GM12878 (cell line): ENCODE data around the gene POFUT1. TPM values are rescaled to one million over a fixed set of nuclear protein-coding genes. Genes with fewer than 3 reads are reported as not detected.

ENCODE experiments used
- BACH1 ChIP-seq: fragments of 450-650 bp; IDR thresholded peaks from 2 replicates; pipeline ENCODE4 v1.6.1; 2017; ENCODE audit warnings: mild to moderate bottlenecking, borderline replicate concordance
- BRCA1 ChIP-seq: IDR thresholded peaks from 2 replicates; pipeline ENCODE4 v1.6.1; 2011; ENCODE audit warnings: low read depth, low read length, improper control_type of control experiment
- CEBPB ChIP-seq, 2 experiments: fragments of 150-350 bp in 1 of 2; IDR thresholded peaks; 2 replicates each; pipeline ENCODE4 v1.6.1; 2012 to 2014; ENCODE audit warnings: low read depth in 2 of 2, low read length in 2 of 2, borderline replicate concordance in 1 of 2, inconsistent platforms in 1 of 2
- CHD1 ChIP-seq: IDR thresholded peaks from 2 replicates; pipeline ENCODE4 v1.6.1; 2012; ENCODE audit warnings: low read depth, low read length, improper control_type of control experiment
- EGR1 ChIP-seq, 2 experiments: IDR thresholded peaks; 1 replicate in 1 of 2; 2 replicates in 1 of 2; pipeline ENCODE4 v1.6.1; 2011 to 2012; ENCODE audit warnings: low read depth in 2 of 2, low read length in 2 of 2, borderline replicate concordance in 1 of 2, mild to moderate bottlenecking in 1 of 2, moderate library complexity in 1 of 2
- HDGF ChIP-seq: fragments of 450-650 bp; IDR thresholded peaks from 2 replicates; pipeline ENCODE4 v1.6.1; 2016; ENCODE audit warnings: antibody characterized with exemption
- MYC ChIP-seq: IDR thresholded peaks from 2 replicates; pipeline ENCODE4 v1.6.1; 2011; ENCODE audit warnings: mild to moderate bottlenecking, low read length, moderate library complexity, inconsistent platforms; ENCODE audit not compliant: insufficient read depth, insufficient replicate concordance, insufficient read length, severe bottlenecking
- NFYB ChIP-seq: IDR thresholded peaks from 2 replicates; pipeline ENCODE4 v1.6.1; 2011; ENCODE audit warnings: low read depth, mild to moderate bottlenecking, low read length, improper control_type of control experiment, moderate library complexity; ENCODE audit not compliant: insufficient read depth
- NR2F1 ChIP-seq: fragments of 450-650 bp; conservative IDR thresholded peaks from 2 replicates; pipeline ENCODE4 v1.6.1; 2017; ENCODE audit warnings: mild to moderate bottlenecking
- PAX5 ChIP-seq: IDR thresholded peaks from 2 replicates; pipeline ENCODE4 v1.6.1; 2011; ENCODE audit warnings: low read depth, low read length, borderline replicate concordance
- RAD51 ChIP-seq: fragments of 450-650 bp; IDR thresholded peaks from 2 replicates; pipeline ENCODE4 v1.6.1; 2016; ENCODE audit warnings: moderate library complexity, mild to moderate bottlenecking, inconsistent platforms
- SIN3A ChIP-seq: IDR thresholded peaks from 2 replicates; pipeline ENCODE4 v1.6.1; 2012; ENCODE audit warnings: low read depth, low read length, improper control_type of control experiment
- SIX5 ChIP-seq: IDR thresholded peaks from 2 replicates; pipeline ENCODE4 v1.6.1; 2011; ENCODE audit warnings: mild to moderate bottlenecking, low read depth, low read length, moderate library complexity; ENCODE audit not compliant: severe bottlenecking
- SMAD5 ChIP-seq: IDR thresholded peaks from 2 replicates; pipeline ENCODE4 v1.6.1; 2016; ENCODE audit warnings: antibody characterized with exemption, low read depth
- WRNIP1 ChIP-seq: IDR thresholded peaks from 2 replicates; pipeline ENCODE4 v1.6.1; 2011; ENCODE audit warnings: low read depth, low read length, improper control_type of control experiment, borderline replicate concordance
- polyA plus RNA-seq, 11 experiments: library from polyadenylated mRNA; depleted of rRNA in 4 of 11; unstranded in 6 of 11; stranded (reverse) in 5 of 11; fragments of >200 nt; fragmentation: Nextera tagmentation in 4 of 11; fragmentation: Illumina TruSeq in 1 of 11; extraction: Ambion mirVana in 4 of 11; extraction: Trizol in 1 of 11; gene quantifications; 1 replicate in 1 of 11; 2 replicates in 10 of 11; pipeline versions ENCODE4 v1.2.1 to v1.2.3, GENCODE V29; 2011 to 2016; ENCODE audit warnings: inconsistent platforms in 2 of 11, missing spikeins in 2 of 11, low read depth in 1 of 11
- total RNA-seq, 4 experiments: library from RNA; depleted of rRNA in 3 of 4; stranded (reverse); fragments of >200 nt in 3 of 4; fragmentation: Illumina TruSeq in 1 of 4; extraction: Trizol in 1 of 4; gene quantifications; 2 replicates each; pipeline versions ENCODE4 v1.2.1 to v1.2.3, GENCODE V29; 2013 to 2021
- TF ChIP-seq, protein P1 (sequence below): fragments of 450-650 bp; formaldehyde crosslinking; IDR thresholded peaks from 2 replicates; pipeline ENCODE4 v1.5.0; 2022; ENCODE audit warnings: mild to moderate bottlenecking, missing genetic modification characterization
- TF ChIP-seq, protein P2 (sequence below): fragments of 450-650 bp; IDR thresholded peaks from 2 replicates; pipeline ENCODE4 v1.6.1; 2017; ENCODE audit warnings: mild to moderate bottlenecking
- TF ChIP-seq, protein P3 (sequence below): fragments of 150-350 bp; IDR thresholded peaks from 2 replicates; pipeline ENCODE4 v1.6.1; 2016; ENCODE audit warnings: low read depth, low read length
- TF ChIP-seq, protein P4 (sequence below): fragments of 150-350 bp; IDR thresholded peaks from 2 replicates; pipeline ENCODE4 v1.6.1; 2014; ENCODE audit warnings: mild to moderate bottlenecking, low read depth, low read length

The POFUT1 gene
- total and polyA plus RNA-seq, 10 of the 15 experiments (the other 5 are each of a cell fraction or from before 2014, with no cell fraction given), result 2.6 to 33.4 (median 23.1) TPM

- TF ChIP-seq, protein P1, sequence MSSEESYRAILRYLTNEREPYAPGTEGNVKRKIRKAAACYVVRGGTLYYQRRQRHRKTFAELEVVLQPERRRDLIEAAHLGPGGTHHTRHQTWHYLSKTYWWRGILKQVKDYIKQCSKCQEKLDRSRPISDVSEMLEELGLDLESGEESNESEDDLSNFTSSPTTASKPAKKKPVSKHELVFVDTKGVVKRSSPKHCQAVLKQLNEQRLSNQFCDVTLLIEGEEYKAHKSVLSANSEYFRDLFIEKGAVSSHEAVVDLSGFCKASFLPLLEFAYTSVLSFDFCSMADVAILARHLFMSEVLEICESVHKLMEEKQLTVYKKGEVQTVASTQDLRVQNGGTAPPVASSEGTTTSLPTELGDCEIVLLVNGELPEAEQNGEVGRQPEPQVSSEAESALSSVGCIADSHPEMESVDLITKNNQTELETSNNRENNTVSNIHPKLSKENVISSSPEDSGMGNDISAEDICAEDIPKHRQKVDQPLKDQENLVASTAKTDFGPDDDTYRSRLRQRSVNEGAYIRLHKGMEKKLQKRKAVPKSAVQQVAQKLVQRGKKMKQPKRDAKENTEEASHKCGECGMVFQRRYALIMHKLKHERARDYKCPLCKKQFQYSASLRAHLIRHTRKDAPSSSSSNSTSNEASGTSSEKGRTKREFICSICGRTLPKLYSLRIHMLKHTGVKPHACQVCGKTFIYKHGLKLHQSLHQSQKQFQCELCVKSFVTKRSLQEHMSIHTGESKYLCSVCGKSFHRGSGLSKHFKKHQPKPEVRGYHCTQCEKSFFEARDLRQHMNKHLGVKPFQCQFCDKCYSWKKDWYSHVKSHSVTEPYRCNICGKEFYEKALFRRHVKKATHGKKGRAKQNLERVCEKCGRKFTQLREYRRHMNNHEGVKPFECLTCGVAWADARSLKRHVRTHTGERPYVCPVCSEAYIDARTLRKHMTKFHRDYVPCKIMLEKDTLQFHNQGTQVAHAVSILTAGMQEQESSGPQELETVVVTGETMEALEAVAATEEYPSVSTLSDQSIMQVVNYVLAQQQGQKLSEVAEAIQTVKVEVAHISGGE (CRISPR knock-in tag), result no peak
- TF ChIP-seq, protein P2, sequence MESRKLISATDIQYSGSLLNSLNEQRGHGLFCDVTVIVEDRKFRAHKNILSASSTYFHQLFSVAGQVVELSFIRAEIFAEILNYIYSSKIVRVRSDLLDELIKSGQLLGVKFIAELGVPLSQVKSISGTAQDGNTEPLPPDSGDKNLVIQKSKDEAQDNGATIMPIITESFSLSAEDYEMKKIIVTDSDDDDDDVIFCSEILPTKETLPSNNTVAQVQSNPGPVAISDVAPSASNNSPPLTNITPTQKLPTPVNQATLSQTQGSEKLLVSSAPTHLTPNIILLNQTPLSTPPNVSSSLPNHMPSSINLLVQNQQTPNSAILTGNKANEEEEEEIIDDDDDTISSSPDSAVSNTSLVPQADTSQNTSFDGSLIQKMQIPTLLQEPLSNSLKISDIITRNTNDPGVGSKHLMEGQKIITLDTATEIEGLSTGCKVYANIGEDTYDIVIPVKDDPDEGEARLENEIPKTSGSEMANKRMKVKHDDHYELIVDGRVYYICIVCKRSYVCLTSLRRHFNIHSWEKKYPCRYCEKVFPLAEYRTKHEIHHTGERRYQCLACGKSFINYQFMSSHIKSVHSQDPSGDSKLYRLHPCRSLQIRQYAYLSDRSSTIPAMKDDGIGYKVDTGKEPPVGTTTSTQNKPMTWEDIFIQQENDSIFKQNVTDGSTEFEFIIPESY, result no peak
- TF ChIP-seq, protein P3, sequence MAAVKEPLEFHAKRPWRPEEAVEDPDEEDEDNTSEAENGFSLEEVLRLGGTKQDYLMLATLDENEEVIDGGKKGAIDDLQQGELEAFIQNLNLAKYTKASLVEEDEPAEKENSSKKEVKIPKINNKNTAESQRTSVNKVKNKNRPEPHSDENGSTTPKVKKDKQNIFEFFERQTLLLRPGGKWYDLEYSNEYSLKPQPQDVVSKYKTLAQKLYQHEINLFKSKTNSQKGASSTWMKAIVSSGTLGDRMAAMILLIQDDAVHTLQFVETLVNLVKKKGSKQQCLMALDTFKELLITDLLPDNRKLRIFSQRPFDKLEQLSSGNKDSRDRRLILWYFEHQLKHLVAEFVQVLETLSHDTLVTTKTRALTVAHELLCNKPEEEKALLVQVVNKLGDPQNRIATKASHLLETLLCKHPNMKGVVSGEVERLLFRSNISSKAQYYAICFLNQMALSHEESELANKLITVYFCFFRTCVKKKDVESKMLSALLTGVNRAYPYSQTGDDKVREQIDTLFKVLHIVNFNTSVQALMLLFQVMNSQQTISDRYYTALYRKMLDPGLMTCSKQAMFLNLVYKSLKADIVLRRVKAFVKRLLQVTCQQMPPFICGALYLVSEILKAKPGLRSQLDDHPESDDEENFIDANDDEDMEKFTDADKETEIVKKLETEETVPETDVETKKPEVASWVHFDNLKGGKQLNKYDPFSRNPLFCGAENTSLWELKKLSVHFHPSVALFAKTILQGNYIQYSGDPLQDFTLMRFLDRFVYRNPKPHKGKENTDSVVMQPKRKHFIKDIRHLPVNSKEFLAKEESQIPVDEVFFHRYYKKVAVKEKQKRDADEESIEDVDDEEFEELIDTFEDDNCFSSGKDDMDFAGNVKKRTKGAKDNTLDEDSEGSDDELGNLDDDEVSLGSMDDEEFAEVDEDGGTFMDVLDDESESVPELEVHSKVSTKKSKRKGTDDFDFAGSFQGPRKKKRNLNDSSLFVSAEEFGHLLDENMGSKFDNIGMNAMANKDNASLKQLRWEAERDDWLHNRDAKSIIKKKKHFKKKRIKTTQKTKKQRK, result no peak
- TF ChIP-seq WRNIP1 (no peak), BRCA1 (no peak), CHD1 (no peak), CEBPB (IDR thresholded peaks at IDR 0.05; ENCODE audit: borderline replicate concordance in 1 of 2, low read depth in 2 of 2, low read length in 2 of 2) (no peak), BACH1 (no peak), NR2F1 (peak; percentile 26; the same call in 1 of the 2 replicates), PAX5 (peak; percentile 52; the same call in 1 of the 2 replicates), SIN3A (no peak), RAD51 (no peak), SMAD5 (no peak), MYC (no peak), NFYB (no peak), EGR1 (IDR thresholded peaks at IDR 0.05; ENCODE audit: borderline replicate concordance in 1 of 2, low read depth in 2 of 2, low read length in 2 of 2) (no peak), SIX5 (no peak), HDGF (no peak)
- TF ChIP-seq, protein P4, sequence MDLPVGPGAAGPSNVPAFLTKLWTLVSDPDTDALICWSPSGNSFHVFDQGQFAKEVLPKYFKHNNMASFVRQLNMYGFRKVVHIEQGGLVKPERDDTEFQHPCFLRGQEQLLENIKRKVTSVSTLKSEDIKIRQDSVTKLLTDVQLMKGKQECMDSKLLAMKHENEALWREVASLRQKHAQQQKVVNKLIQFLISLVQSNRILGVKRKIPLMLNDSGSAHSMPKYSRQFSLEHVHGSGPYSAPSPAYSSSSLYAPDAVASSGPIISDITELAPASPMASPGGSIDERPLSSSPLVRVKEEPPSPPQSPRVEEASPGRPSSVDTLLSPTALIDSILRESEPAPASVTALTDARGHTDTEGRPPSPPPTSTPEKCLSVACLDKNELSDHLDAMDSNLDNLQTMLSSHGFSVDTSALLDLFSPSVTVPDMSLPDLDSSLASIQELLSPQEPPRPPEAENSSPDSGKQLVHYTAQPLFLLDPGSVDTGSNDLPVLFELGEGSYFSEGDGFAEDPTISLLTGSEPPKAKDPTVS, result no peak
Measured at GRCh38 chr20:32278199-32278643, 70.5 kb downstream of the POFUT1 start (continued).
